Esophagus muscularis mucosa (tissue), 4 donors: Measurements from ENCODE around the gene LYL1.

ENCODE experiments used
- CTCF ChIP-seq, 3 experiments: fragments of 200-600 bp in 2 of 3; fragments of 450-650 bp in 1 of 3; sonication (generic) in 2 of 3; IDR thresholded peaks; one replicate each; pipeline ENCODE4 v1.5.1; 2017 to 2019; ENCODE audit warnings: antibody characterized with exemption in 3 of 3, mild to moderate bottlenecking in 2 of 3, moderate library complexity in 1 of 3
- EP300 ChIP-seq: sonication (generic); formaldehyde crosslinking; IDR thresholded peaks from one replicate; pipeline ENCODE4 v1.6.1; 2017; ENCODE audit warnings: antibody characterized with exemption
- POLR2A ChIP-seq: fragments of 450-650 bp; IDR thresholded peaks from one replicate; pipeline ENCODE4 v1.6.1; 2017; ENCODE audit warnings: antibody characterized with exemption, moderate library complexity, mild to moderate bottlenecking, low read depth
- POLR2AphosphoS5 ChIP-seq, 2 donors: sonication (generic); formaldehyde crosslinking; IDR thresholded peaks; one replicate each; pipeline ENCODE4 v1.6.1; 2017; ENCODE audit warnings: antibody characterized with exemption in 2 of 2

GRCh38 chr19:13122275-13122878 lies 19.7 kb upstream of the LYL1 start:
- no peak for TF ChIP-seq CTCF (IDR thresholded peaks at IDR 0.05)
- no peak for TF ChIP-seq POLR2A
- no peak for TF ChIP-seq POLR2AphosphoS5 (IDR thresholded peaks at IDR 0.05)
- TF ChIP-seq EP300, result no peak
